Measurements from ENCODE around the gene FKBP2. TPM values are rescaled to one million over a fixed set of nuclear protein-coding genes. Genes with fewer than 3 reads are reported as not detected.

The FKBP2 gene
- total RNA-seq, 1 donor from 2014 or later = 31.4 TPM

GRCh38 chr11:64259533-64260067 is 18.7 kb downstream of the FKBP2 start:
- Mint-ChIP-seq H3K27ac (ENCODE audit: unreplicated experiment) (no peak overlapping the region), H3K36me3 (ENCODE audit: unreplicated experiment) (no peaks in the 10 kb centered on the region), H3K4me1 (ENCODE audit: low read depth, unreplicated experiment) (no peaks in the 10 kb centered on the region), H3K9me3 (ENCODE audit: unreplicated experiment) (peaks cover 6% of the 10 kb centered on the region), H3K27me3 (ENCODE audit: unreplicated experiment) (peaks cover 16% of the 10 kb centered on the region), H3K4me3 (ENCODE audit: unreplicated experiment) (no peak overlapping the region)
- DNase-seq = no peak
- no peak for TF ChIP-seq CTCF (IDR thresholded peaks at IDR 0.05; ENCODE audit: partially characterized antibody, unreplicated experiment)

GRCh38 chr11:64260147-64260708 is 19.3 kb downstream of the FKBP2 start:
- Mint-ChIP-seq H3K9me3 (ENCODE audit: unreplicated experiment) (peaks cover 6% of the 10 kb centered on the region), H3K4me1 (ENCODE audit: low read depth, unreplicated experiment) (no peaks in the 10 kb centered on the region), H3K4me3 (ENCODE audit: unreplicated experiment) (no peak overlapping the region), H3K27me3 (ENCODE audit: unreplicated experiment) (peaks cover 15% of the 10 kb centered on the region), H3K27ac (ENCODE audit: unreplicated experiment) (no peak overlapping the region), H3K36me3 (ENCODE audit: unreplicated experiment) (no peaks in the 10 kb centered on the region)
- TF ChIP-seq CTCF (IDR thresholded peaks at IDR 0.05; ENCODE audit: partially characterized antibody, unreplicated experiment) = no peak
- DNase-seq = no peak

GRCh38 chr11:64261556-64262080 is 20.7 kb downstream of the FKBP2 start:
- no peak for TF ChIP-seq CTCF (IDR thresholded peaks at IDR 0.05; ENCODE audit: partially characterized antibody, unreplicated experiment)
- peaks cover 6% of the 10 kb centered on the region for H3K9me3 Mint-ChIP-seq (ENCODE audit: unreplicated experiment)
- no peak overlapping the region for H3K4me3 Mint-ChIP-seq (ENCODE audit: unreplicated experiment)
- no peaks in the 10 kb centered on the region for H3K4me1 Mint-ChIP-seq (ENCODE audit: low read depth, unreplicated experiment)
- DNase-seq = no peak
- peaks cover 13% of the 10 kb centered on the region for H3K27me3 Mint-ChIP-seq (ENCODE audit: unreplicated experiment)
- no peaks in the 10 kb centered on the region for H3K36me3 Mint-ChIP-seq (ENCODE audit: unreplicated experiment)
- H3K27ac Mint-ChIP-seq (ENCODE audit: unreplicated experiment) = no peak overlapping the region

- Mint-ChIP-seq H3K9me3 (ENCODE audit: unreplicated experiment) (peaks cover 6% of the 10 kb centered on the region), H3K4me1 (ENCODE audit: low read depth, unreplicated experiment) (no peaks in the 10 kb centered on the region), H3K4me3 (ENCODE audit: unreplicated experiment) (no peak overlapping the region), H3K36me3 (ENCODE audit: unreplicated experiment) (no peaks in the 10 kb centered on the region), H3K27ac (ENCODE audit: unreplicated experiment) (no peak overlapping the region), H3K27me3 (ENCODE audit: unreplicated experiment) (peaks cover 13% of the 10 kb centered on the region)
- DNase-seq = no peak
- no peak for TF ChIP-seq CTCF (IDR thresholded peaks at IDR 0.05; ENCODE audit: partially characterized antibody, unreplicated experiment)
These were observed 21.5 kb downstream of the FKBP2 start for GRCh38 chr11:64262271-64263002.

Measured in glutamatergic neuron (in vitro differentiated cells).